ENCODE measurements around the gene KANSL2.
A peak's percentile ranks its signal among the peaks of the same experiment; 100 is the strongest.
"Not testable (repeated sequence)": the region's sequence is repeated elsewhere in the genome, so short reads cannot be mapped to it uniquely, and the experiment has no call there.

KANSL2 gene

GRCh38 chr12:48681710-48682532 is at the start of gene KANSL2:
Gene KANSL2, minus strand, starts transcription at chr12:48682238. Its CDS starts 606 bp downstream, at chr12:48681632.
- H3K9me3 ChIP-seq (ENCODE audit: control insufficient read depth, insufficient read depth, low read length): no peaks in the 10 kb centered on the region
- no peaks in the 10 kb centered on the region for H3K27me3 ChIP-seq (ENCODE audit: control insufficient read depth, insufficient read depth, low read length)
- H3K36me3 ChIP-seq (ENCODE audit: control insufficient read depth, insufficient read depth, low read length): peaks cover 12% of the 10 kb centered on the region
- H3K4me3 ChIP-seq (ENCODE audit: low read depth, low read length): peak within 1 kb of the TSS; percentile 100
- H3K4me1 ChIP-seq (ENCODE audit: control insufficient read depth, insufficient read depth, low read length): no peaks in the 10 kb centered on the region
- peak within 1 kb of the TSS; percentile 98 for H3K9ac ChIP-seq (ENCODE audit: low read depth, low read length)

- Histone ChIP-seq H3K36me3 (ENCODE audit: control insufficient read depth, insufficient read depth, low read length) (no peaks in the 10 kb centered on the region), H3K9ac (ENCODE audit: low read depth, low read length) (no peak overlapping the region), H3K27me3 (ENCODE audit: control insufficient read depth, insufficient read depth, low read length) (no peaks in the 10 kb centered on the region), H3K4me3 (ENCODE audit: low read depth, low read length) (no peak overlapping the region), H3K4me1 (ENCODE audit: control insufficient read depth, insufficient read depth, low read length) (no peaks in the 10 kb centered on the region), H3K9me3 (ENCODE audit: control insufficient read depth, insufficient read depth, low read length) (no peaks in the 10 kb centered on the region)
Observed at GRCh38 chr12:48728807-48729206, 46.8 kb upstream of the KANSL2 start.

GRCh38 chr12:48720737-48721136 is 38.7 kb upstream of the KANSL2 start:
- H3K27me3 ChIP-seq (ENCODE audit: control insufficient read depth, insufficient read depth, low read length); H3K36me3 ChIP-seq (ENCODE audit: control insufficient read depth, insufficient read depth, low read length); H3K4me3 ChIP-seq (ENCODE audit: low read depth, low read length); H3K9ac ChIP-seq (ENCODE audit: low read depth, low read length); H3K9me3 ChIP-seq (ENCODE audit: control insufficient read depth, insufficient read depth, low read length); H3K4me1 ChIP-seq (ENCODE audit: control insufficient read depth, insufficient read depth, low read length): not testable (repeated sequence)

GRCh38 chr12:48720171-48720570 is 38.1 kb upstream of the KANSL2 start:
- not testable (repeated sequence) for H3K4me1 ChIP-seq (ENCODE audit: control insufficient read depth, insufficient read depth, low read length); H3K36me3 ChIP-seq (ENCODE audit: control insufficient read depth, insufficient read depth, low read length); H3K27me3 ChIP-seq (ENCODE audit: control insufficient read depth, insufficient read depth, low read length); H3K9ac ChIP-seq (ENCODE audit: low read depth, low read length); H3K9me3 ChIP-seq (ENCODE audit: control insufficient read depth, insufficient read depth, low read length); H3K4me3 ChIP-seq (ENCODE audit: low read depth, low read length)

- not testable (repeated sequence) for H3K27me3 ChIP-seq (ENCODE audit: control insufficient read depth, insufficient read depth, low read length); H3K9ac ChIP-seq (ENCODE audit: low read depth, low read length); H3K9me3 ChIP-seq (ENCODE audit: control insufficient read depth, insufficient read depth, low read length); H3K36me3 ChIP-seq (ENCODE audit: control insufficient read depth, insufficient read depth, low read length); H3K4me3 ChIP-seq (ENCODE audit: low read depth, low read length); H3K4me1 ChIP-seq (ENCODE audit: control insufficient read depth, insufficient read depth, low read length)
Observed at GRCh38 chr12:48719002-48719401, 37.0 kb upstream of the KANSL2 start.

GRCh38 chr12:48717252-48717695 is 35.2 kb upstream of the KANSL2 start:
- peak overlapping the region; percentile 70 for H3K9ac ChIP-seq (ENCODE audit: low read depth, low read length)
- peaks cover 9% of the 10 kb centered on the region for H3K4me1 ChIP-seq (ENCODE audit: control insufficient read depth, insufficient read depth, low read length)
- peak overlapping the region; percentile 100 for H3K4me3 ChIP-seq (ENCODE audit: low read depth, low read length)
- no peaks in the 10 kb centered on the region for H3K27me3 ChIP-seq (ENCODE audit: control insufficient read depth, insufficient read depth, low read length)
- H3K36me3 ChIP-seq (ENCODE audit: control insufficient read depth, insufficient read depth, low read length): peaks cover 6% of the 10 kb centered on the region
- no peaks in the 10 kb centered on the region for H3K9me3 ChIP-seq (ENCODE audit: control insufficient read depth, insufficient read depth, low read length)

- Histone ChIP-seq H3K27me3 (ENCODE audit: control insufficient read depth, insufficient read depth, low read length) (no peaks in the 10 kb centered on the region), H3K9me3 (ENCODE audit: control insufficient read depth, insufficient read depth, low read length) (no peaks in the 10 kb centered on the region), H3K4me3 (ENCODE audit: low read depth, low read length) (peak within 1 kb of the TSS; percentile 100), H3K36me3 (ENCODE audit: control insufficient read depth, insufficient read depth, low read length) (peaks cover 6% of the 10 kb centered on the region), H3K4me1 (ENCODE audit: control insufficient read depth, insufficient read depth, low read length) (peaks cover 9% of the 10 kb centered on the region), H3K9ac (ENCODE audit: low read depth, low read length) (peak within 1 kb of the TSS; percentile 97)
Observed at GRCh38 chr12:48716493-48717251, 34.6 kb upstream of the KANSL2 start, which contains the start of gene CCNT1. Gene CCNT1, minus strand, starts transcription at chr12:48716707. Its CDS starts 32 bp downstream, at chr12:48716675.

GRCh38 chr12:48716168-48716492 is 34.1 kb upstream of the KANSL2 start:
- peaks cover 9% of the 10 kb centered on the region for H3K4me1 ChIP-seq (ENCODE audit: control insufficient read depth, insufficient read depth, low read length)
- no peaks in the 10 kb centered on the region for H3K27me3 ChIP-seq (ENCODE audit: control insufficient read depth, insufficient read depth, low read length)
- H3K4me3 ChIP-seq (ENCODE audit: low read depth, low read length): peak overlapping the region; percentile 100
- no peaks in the 10 kb centered on the region for H3K9me3 ChIP-seq (ENCODE audit: control insufficient read depth, insufficient read depth, low read length)
- H3K9ac ChIP-seq (ENCODE audit: low read depth, low read length): peak overlapping the region; percentile 97
- H3K36me3 ChIP-seq (ENCODE audit: control insufficient read depth, insufficient read depth, low read length): peaks cover 6% of the 10 kb centered on the region

- Histone ChIP-seq H3K4me1 (ENCODE audit: control insufficient read depth, insufficient read depth, low read length) (peaks cover 9% of the 10 kb centered on the region), H3K4me3 (ENCODE audit: low read depth, low read length) (no peak overlapping the region), H3K9ac (ENCODE audit: low read depth, low read length) (no peak overlapping the region), H3K27me3 (ENCODE audit: control insufficient read depth, insufficient read depth, low read length) (no peaks in the 10 kb centered on the region), H3K9me3 (ENCODE audit: control insufficient read depth, insufficient read depth, low read length) (no peaks in the 10 kb centered on the region), H3K36me3 (ENCODE audit: control insufficient read depth, insufficient read depth, low read length) (peaks cover 6% of the 10 kb centered on the region)
Observed at GRCh38 chr12:48712209-48712608, 30.2 kb upstream of the KANSL2 start.

- H3K4me3 ChIP-seq (ENCODE audit: low read depth, low read length); H3K27me3 ChIP-seq (ENCODE audit: control insufficient read depth, insufficient read depth, low read length); H3K9ac ChIP-seq (ENCODE audit: low read depth, low read length); H3K4me1 ChIP-seq (ENCODE audit: control insufficient read depth, insufficient read depth, low read length); H3K9me3 ChIP-seq (ENCODE audit: control insufficient read depth, insufficient read depth, low read length); H3K36me3 ChIP-seq (ENCODE audit: control insufficient read depth, insufficient read depth, low read length): not testable (repeated sequence)
Observed at GRCh38 chr12:48698822-48699221, 16.8 kb upstream of the KANSL2 start.

GRCh38 chr12:48696626-48697025 is 14.6 kb upstream of the KANSL2 start:
- Histone ChIP-seq H3K9ac (ENCODE audit: low read depth, low read length) (no peak overlapping the region), H3K36me3 (ENCODE audit: control insufficient read depth, insufficient read depth, low read length) (peaks cover 16% of the 10 kb centered on the region), H3K27me3 (ENCODE audit: control insufficient read depth, insufficient read depth, low read length) (no peaks in the 10 kb centered on the region), H3K9me3 (ENCODE audit: control insufficient read depth, insufficient read depth, low read length) (no peaks in the 10 kb centered on the region), H3K4me3 (ENCODE audit: low read depth, low read length) (no peak overlapping the region), H3K4me1 (ENCODE audit: control insufficient read depth, insufficient read depth, low read length) (no peaks in the 10 kb centered on the region)

GRCh38 chr12:48695859-48696258 is 13.8 kb upstream of the KANSL2 start:
- no peak overlapping the region for H3K9ac ChIP-seq (ENCODE audit: low read depth, low read length)
- no peaks in the 10 kb centered on the region for H3K9me3 ChIP-seq (ENCODE audit: control insufficient read depth, insufficient read depth, low read length)
- H3K4me3 ChIP-seq (ENCODE audit: low read depth, low read length): no peak overlapping the region
- peaks cover 16% of the 10 kb centered on the region for H3K36me3 ChIP-seq (ENCODE audit: control insufficient read depth, insufficient read depth, low read length)
- no peaks in the 10 kb centered on the region for H3K27me3 ChIP-seq (ENCODE audit: control insufficient read depth, insufficient read depth, low read length)
- H3K4me1 ChIP-seq (ENCODE audit: control insufficient read depth, insufficient read depth, low read length): no peaks in the 10 kb centered on the region

All from iPS-15b (cell line).